DMS153 treated with DMSO at 0.1 percent for 48 hours (cell line): Measurements from ENCODE around the gene MPRIP.

Source experiments
- DNase-seq: peaks from one replicate; lab custom pipeline; 2025; ENCODE audit not compliant: unreplicated experiment; lab: John Stamatoyannopoulos, UW

MPRIP gene

DNA sequence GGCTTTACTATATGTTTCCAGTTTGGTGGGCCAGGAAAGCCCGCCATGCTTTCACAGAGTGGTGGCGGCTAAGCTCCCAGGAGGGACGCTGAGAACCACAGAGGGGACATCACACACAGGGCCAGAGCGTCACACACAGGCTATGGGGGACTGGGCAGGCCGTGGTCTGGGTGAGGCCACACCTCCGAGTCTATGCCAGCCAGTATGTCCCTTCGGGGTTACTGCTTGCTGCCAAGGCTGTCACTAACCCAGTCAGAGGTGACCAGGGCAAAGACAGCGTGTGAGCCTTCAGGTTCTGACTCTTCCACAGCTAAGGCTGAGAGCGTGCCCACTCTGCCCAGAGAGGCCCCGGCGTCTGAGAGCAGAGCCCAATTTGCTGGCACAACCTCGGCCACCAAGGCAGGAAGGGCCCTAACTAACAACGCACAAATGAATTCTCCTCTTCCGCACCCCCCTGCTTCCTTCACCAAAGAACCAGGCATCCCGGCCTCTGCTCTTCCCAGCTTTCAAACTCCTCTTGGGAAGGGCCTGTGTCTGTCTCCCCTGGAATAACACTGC lies 161.0 kb downstream of the MPRIP start:
- DNase-seq = no peak

DNA sequence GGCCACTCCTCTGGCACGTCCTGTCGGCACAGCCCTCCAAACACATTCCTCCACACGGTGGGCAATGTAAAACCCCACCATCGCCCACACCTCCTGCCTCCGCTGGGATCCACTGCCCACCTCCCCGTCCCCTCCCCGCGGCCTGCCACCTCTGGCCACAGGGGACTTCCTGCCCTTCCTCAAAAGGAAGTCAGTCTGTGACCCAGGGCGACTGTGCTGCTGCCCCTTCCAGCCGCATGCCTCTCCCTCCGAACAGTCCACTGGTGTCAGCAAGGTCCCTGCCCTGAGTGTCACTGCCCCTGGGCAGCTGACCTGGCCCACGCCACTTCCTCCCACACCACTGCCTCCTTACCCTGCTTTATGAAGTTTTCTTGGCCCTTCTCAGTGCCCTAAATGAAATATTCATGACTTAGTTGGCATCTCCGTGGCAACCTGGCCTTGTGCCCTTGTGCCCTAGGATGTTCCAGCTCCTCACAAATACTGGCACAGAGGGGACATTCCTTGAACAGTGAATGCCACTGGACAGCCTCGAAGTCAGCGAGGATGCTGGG lies 161.9 kb downstream of the MPRIP start:
- no peak for DNase-seq

DNA sequence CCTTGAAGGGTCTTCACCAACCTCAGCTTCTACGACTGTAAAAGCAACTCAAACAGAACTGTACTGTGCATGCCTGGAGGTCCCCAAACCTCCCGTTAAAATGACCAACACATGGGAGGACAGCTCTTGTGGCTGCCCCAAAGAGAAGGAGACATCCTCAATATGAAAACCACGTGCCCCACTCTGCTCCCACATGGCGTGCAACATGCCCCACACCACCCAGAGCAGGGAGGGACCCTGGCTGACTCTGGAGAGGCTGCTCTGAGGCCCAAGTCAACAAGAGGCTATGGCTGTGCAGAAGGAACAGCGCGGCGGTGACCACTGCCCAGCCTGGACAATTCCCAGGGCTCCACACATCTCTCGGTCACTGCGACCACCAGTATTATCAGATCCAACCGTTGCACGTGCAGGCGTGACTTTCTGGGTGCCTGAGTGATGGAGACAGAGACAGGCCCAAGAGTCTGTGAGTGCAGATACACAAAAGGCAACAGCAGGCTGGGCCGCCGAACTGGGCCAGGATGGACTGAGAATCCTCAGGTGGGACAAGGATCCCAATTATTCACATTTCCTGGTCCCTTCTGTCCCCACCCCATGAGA lies 162.5 kb downstream of the MPRIP start:
- DNase-seq = no peak

DNA sequence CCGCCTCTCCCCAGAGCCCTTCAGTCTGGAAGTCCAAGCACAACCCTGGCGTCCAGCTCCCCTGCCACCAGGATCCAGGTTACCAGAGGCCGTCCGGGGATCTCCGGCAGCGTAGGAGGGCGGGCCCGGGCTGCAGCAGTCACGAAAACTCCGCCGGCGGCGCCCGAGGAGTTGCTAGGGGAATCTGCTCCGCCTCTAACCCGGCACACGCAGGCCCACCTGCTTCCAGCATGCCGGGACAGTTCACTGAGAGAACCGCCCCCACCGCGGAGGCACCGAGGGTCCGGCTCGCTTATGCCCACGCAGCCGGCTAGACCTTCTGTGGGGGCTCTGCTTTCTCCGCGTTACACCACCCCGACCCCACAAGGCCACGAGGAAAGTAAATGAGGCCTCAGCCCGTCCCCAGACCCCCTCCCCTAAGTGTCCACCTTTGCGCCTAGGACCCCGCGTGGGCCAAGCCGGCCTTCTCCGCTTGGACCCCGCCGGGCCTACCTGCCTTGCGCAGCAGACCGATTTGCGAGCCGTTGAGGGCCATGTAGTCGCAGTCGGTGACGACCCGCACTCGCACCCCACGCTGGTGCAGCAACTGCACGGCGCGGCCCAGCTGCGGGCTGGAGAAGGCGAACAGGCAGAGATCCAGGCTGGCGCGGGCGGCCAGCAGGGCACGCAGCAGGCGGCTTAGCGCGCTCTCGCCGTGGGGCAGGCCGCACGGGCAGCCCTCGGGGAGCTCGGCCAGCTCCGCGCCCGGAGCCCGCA lies 163.3 kb downstream of the MPRIP start:
- peak; percentile 1 for DNase-seq

DNA sequence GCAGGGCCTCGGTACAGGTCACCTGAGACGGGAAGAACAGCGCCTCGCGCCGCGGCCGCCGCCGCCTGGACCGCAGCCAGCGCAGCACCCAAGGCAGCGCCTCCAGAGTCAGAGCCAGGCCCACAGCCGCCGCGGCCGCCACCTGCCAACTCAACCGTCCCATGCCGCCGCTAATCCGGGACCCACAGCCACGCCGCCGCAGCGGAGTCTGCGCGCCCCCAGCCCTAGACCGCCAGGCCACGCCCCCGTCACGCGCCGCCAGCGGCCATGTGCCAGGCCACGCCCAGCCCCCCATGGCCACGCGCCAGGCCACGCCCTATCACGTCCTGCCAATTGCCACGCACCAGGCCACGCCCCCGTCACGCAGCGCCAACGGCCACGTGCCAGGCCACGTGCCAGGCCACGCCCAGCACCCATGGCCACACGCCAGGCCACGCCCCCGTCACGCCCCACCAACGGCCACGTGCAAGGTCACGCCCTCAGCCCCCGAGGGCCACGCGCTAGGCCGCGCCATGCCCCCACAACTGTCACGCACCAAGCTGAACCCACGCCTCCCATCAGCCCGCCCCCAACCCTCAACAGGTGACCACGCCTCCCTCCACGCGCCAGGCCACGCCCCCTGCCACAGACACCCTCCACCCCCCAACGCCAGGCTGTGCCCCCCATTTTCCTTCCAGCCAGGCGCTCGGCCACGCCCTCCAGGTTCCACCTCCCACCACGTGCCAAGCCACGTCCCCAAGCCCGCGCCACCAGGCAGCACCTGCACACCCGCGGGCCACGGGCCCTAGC lies 164.1 kb downstream of the MPRIP start, which contains the start of gene PLD6:
PLD6 (minus strand) TSS at position 210 of the 789 bp plus-strand sequence; CDS start at position 163, 47 bp downstream.
- DNase-seq = peak; percentile 29

DNA sequence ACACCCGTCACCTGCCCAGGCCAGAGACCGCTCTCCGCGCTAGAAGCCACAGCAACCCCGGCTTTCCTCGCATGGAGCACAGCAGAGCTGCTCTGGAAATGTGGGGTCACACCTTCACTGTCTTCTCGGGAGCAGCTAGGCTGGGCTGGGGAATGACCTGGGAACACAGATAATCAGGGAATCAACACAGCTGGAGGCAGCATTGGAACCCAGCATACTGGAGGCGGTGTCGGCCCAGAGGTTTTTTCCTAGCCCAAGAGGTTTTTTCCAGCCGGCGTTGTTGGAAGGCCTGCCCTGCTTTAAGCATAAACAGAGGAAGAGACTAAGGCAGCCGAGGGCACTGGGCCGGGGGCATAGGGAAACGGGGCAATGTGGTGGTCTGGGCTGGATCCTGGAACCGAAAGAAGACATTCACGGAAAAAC lies 164.7 kb downstream of the MPRIP start:
- DNase-seq = no peak

DNA sequence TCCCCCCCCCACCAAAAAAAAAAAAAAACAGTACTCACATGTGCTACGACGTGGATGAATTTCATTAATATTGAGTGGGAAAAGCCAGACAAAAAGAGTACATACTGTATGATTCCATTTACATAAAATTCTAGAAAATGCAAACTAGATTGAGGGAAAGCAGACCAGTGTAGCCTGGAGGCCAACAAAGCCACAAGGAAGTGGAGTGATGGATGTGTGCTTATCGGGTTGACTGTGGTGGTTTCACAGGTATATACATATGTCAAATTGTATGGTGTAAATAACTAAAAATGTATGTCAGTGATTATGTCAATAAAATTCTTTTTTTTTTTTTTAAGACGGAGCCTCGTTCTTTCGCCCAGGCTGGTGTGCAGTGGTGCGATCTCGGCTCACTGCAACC lies 165.7 kb downstream of the MPRIP start:
- no peak for DNase-seq

DNA sequence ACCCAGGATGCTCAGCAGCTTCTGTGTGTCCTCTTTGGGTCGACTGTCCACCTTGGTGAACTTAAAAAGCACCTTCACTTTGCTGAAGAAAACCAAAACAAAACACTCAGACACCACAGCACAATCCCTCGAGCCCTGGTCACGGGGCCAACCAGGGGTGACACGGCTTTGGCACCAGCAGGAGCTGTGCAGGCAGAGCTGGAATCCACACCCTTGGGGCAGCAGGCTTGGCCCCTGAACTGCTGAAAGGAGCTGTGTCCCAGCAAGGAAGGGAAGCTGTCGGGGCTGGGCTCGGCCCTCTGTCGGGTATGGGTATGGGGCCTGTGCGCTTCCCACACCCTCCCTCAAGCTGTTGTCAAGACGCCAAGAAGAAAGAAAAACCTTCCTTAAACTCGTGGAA lies 171.5 kb downstream of the MPRIP start:
- DNase-seq = no peak

DNA sequence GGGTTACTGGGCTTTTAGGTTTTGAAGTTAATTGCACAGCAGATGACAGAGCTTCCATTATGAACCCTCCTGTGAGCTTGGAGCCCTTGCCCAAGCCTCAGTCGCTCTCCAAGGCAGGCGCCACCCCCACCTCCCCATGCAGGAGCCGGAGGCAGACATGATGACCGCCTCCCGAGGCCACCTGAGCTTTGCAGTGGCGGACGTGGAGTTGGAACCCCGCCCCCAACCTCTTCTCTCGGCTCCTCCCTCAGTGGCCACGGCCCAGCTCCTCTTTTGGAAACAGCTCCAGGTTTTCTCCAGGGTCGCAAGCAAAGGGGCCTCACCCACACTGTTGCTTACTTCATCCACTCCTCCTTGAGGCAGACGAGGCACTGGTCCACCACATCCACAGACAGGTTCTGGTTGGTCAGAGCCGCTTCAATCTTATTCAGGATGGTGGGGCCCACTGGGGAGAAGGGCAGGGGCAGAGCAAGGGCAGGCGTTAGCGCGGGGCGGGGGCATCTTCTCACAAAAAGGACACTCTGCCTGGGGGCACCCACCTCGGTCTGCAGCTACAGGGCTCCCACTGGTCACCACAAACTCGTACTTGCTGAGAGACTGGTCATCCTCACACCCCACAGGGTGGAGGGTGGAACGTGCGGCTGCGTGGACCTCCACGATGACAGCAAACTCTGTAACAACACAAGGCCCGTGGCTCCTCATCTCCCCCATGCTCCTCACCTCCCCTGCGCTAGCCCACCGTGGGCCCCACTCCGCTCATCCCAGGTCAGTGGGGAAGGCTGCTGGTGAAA lies 172.6 kb downstream of the MPRIP start:
- no peak for DNase-seq

DNA sequence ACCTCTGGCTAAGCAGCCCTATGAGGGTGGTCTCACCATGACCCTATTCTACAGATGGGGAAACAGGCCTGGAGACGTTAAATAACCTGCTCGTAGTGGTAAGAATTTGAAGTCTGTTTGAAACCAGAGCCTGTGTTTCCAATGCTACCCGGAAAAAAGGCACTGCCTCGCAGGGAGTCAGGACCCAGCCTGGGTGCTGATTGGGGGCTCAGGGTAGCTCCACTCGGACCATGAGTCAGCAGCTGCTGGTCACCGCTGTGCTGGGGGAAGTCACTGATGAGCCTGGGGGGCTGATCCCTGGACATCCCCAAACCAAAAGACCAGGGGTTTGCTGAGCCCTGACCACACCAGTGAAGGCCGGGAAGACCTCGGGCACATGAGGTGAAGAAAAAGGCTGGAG lies 173.3 kb downstream of the MPRIP start:
- no peak for DNase-seq

DNA sequence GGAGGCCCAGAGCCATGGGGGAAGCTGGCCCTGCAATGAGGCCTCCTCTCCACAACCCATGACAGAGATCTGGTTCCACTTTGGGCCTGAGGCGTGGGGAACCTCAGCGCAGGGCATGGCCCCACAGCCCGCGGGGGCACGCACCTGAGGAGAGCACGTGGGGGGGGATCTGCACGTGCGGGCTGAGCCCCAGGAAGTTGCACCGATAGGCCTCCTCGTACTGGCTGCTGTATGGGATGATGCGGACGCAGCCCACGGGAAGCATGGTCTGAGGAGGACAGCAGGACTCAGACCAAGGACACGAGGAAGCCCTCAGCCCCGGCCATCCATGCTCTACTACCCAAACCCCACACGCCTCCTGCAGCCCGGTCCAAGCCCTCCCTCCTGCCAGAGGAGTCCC lies 174.0 kb downstream of the MPRIP start:
- no peak for DNase-seq

DNA sequence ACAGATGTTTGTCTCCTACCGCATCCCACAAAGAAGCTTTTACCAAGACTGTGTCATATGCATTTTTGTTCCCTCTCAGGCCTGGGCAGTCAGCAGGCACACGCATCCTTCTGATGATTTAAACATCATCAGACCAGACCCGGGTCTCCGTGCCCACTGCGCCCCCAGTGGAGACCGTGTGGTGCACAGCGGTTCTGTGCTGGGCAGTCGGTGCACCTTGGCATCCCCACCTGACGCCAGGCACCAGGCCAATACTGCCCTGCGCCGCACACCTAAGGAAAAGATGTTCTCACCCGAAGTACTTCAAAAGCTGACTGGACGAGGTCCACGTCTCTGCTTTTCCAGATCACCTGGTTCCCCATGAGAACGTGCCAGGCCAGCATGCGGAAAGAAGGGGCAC lies 174.5 kb downstream of the MPRIP start:
- DNase-seq = no peak

DNA sequence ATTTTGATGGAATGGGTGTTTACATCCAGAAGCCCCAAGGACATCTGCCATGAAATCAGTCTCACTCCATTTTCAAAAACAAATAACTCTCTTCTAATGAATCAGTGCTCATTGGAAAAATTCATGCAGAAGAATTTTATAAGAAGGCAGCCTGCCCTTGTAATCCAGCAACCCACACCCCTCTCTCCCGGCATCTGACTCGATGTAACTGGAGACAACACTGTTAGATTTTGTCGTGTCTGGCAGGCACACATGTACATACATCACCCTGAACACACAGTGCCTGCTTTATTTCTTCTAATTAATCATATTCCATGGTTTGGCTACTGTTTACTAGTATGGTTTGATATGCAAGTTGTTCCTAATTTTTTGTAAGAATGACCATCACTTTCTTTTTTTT lies 175.7 kb downstream of the MPRIP start:
- no peak for DNase-seq

DNA sequence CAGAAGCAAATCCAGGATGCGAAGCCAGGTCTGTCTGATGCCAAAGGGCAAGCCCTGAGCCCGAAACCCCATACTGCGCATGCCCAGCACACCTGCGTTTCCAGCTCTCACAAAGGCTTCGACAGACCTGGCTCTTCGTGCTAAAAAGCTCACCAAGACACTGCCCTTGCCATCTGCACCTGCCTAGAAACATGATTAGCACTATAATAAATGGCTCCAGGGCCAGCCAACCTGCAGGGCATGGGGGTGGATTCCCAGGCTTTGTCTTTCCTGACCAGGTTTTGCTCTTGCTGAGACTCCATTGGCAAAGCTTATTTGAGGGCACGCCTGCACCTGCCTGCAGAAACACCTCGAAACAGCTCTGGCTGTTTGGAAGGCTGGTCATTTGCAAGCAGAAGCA lies 178.3 kb downstream of the MPRIP start:
- no peak for DNase-seq

DNA sequence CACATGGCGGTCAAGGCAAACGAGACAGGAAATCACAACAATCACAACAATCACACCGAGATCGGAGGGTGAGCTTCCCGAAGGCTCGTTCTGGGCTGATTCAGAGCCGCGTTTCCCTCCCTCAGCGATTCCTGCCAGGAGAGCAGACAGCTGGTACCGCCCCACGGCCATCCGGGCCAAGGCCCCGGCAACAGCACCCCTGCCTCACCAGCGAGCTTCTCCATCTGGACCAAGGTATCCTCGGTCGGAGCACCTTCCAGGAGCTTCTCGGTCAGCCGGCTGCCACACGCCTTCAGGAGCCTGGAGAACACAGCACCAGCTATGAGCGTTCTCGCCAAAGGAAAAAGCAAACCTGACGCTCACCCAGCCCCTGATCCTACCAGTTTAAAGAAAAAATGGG lies 179.1 kb downstream of the MPRIP start:
- DNase-seq = no peak

DNA sequence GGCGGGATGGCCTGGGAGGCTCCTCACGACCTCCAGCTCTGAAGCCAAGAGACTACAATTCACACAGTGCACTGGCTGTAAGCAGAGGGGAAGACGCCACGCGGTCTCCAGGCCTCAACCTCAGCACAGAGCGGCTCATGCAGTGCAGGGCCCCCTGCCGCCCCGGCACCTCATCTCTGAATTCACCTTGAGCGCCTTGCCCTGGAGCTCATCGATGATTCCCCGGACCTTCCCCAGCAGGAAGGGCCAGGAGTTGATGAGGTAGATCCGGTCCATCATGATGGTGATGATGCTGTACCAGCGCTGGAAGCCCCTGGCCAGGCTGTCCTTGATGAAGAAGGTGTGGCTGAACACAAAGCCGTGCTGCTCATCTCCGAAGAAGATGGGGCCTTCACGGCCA lies 181.5 kb downstream of the MPRIP start:
- no peak for DNase-seq

DNA sequence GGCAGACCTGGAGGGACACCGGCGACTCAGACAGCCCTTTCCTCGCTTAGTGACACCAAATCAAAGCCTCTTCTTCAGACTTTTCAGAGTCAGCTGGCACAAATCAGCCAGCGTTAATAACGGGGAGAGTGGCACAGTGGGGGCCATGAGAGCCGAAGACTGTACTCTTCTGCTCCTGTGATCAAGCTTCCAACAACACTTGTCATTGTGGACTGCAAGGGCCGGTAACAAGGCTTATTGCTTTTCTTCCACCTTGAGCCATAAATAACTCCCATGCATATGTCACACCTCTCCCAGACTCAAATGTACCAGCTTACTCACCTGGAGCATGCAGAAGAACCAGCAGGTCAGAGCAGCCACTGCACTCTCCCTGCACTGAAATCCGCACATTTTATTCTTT lies 181.9 kb downstream of the MPRIP start:
- DNase-seq = no peak

DNA sequence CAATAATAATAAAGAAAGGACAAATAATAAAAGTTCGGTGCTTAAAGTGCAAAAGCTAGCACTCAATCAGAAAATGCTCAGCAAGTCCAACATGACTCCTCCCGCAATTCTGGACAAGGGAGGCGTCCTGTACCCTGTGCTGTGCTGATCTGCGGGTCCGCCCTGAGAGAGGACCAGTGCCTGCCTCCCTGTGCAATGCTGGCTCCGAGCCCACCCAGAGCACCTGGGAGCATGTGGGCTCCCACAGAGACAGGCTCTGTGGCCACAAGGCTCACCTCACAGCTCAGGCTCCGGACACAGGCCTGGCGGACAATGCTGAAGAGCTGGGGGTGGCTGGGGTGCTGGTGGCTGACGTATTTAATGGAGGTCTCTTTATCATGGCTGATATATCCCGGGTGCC lies 183.6 kb downstream of the MPRIP start:
- no peak for DNase-seq

DNA sequence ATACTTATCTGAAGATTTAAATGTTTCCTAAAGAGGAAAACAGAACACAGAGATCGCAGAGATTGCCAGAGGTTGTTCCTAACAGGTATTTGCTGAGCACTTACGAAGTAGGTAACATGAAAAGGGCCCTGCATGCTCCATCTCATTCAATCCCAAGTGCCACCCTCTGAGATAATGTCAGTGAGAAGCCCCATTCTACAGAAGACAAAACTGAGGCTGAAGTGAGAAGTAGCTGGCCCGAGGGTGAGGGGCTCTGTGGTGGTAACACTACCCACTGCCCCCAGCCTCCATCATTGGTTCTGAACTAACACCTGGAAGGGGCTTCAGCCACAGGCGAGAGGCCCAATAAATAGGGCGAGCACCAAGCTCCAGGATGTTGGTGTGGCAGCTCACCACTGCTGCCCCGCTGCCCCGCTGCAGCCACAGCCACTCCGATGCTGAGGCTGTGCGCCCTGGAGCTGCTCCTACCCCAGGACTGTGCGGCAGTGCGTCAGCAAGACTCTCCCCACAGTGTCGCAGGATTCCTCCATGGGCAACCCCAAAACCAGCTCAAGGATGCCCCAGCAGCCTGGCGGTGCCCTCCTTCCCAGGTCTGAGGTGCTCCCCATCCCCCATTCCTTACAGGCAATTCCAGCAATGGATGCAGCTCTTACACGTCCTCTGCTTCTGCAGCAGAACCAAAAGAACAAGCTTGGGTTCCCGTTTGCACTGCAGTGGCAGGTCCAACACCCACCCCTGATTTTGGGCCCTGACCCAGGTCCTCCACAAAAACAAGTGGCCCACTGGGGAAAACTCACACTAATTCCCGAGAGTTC lies 184.4 kb downstream of the MPRIP start:
- no peak for DNase-seq
